ENCODE measurements around the gene DSG3. TPM values are rescaled to one million over a fixed set of nuclear protein-coding genes. Genes with fewer than 3 reads are reported as not detected.
"Not testable (repeated sequence)": the region's sequence is repeated elsewhere in the genome, so short reads cannot be mapped to it uniquely, and the experiment has no call there.

The DSG3 gene
- polyA plus RNA-seq, 1 donor (not counting 4 experiments of a cell fraction or from before 2014, with no cell fraction given): 259 TPM

- Histone ChIP-seq H3K9me3 (ENCODE audit: control insufficient read depth, low read depth, low read length) (no peaks in the 10 kb centered on the region), H3K9me1 (ENCODE audit: control insufficient read depth, extremely low read depth, insufficient read depth, low read length) (no peaks in the 10 kb centered on the region), H2AFZ (ENCODE audit: control insufficient read depth, low read length) (no peak overlapping the region), H3K4me3 (ENCODE audit: control insufficient read depth in 2 of 3, extremely low read depth in 1 of 3, insufficient read depth in 2 of 3, low read depth in 1 of 3, low read length in 3 of 3) (no peak overlapping the region), H3K79me2 (ENCODE audit: control insufficient read depth, insufficient read depth, low read length) (peaks cover 1% of the 10 kb centered on the region), H3K4me2 (ENCODE audit: control insufficient read depth, extremely low read depth, insufficient read depth, low read depth, low read length) (no peak overlapping the region), H3K9ac (ENCODE audit: control insufficient read depth, extremely low read depth, insufficient read depth, low read length) (no peak overlapping the region), H3K4me1 (ENCODE audit: control insufficient read depth, extremely low read depth, insufficient read depth, low read length) (peaks cover 26% of the 10 kb centered on the region), H3K36me3 (ENCODE audit: control insufficient read depth in 2 of 2, extremely low read depth in 1 of 2, insufficient read depth in 2 of 2, low read length in 2 of 2) (no peaks in the 10 kb centered on the region), H4K20me1 (ENCODE audit: control insufficient read depth, extremely low read depth, insufficient read depth, low read length) (no peaks in the 10 kb centered on the region), H3K27ac (ENCODE audit: control insufficient read depth, insufficient read depth, low read length) (no peak overlapping the region), H3K27me3 (ENCODE audit: control insufficient read depth, extremely low read depth, insufficient read depth, low read length) (no peaks in the 10 kb centered on the region)
- FAIRE-seq (no peak), DNase-seq (ENCODE audit: low read depth, low spot score) (no peak)
- dilution Hi-C loops (cut with MboI; ENCODE audit: extremely low pct_ligation_motif_present, low sequenced_read_pairs): no loop called here
- TF ChIP-seq CTCF (optimal IDR thresholded peaks at IDR 0.05 in 1 of 3, IDR thresholded peaks at IDR 0.05 in 1 of 3, conservative IDR thresholded peaks at IDR 0.05 in 1 of 3; ENCODE audit: extremely low read depth in 1 of 3, insufficient read depth in 2 of 3, low read length in 3 of 3) (no peak), EZH2 (IDR thresholded peaks at IDR 0.05; ENCODE audit: low read length) (no peak)
Observed at GRCh38 chr18:31493941-31494340, 46.4 kb downstream of the DSG3 start.

GRCh38 chr18:31494705-31495244 lies 47.2 kb downstream of the DSG3 start:
- FAIRE-seq; H3K27ac ChIP-seq (ENCODE audit: control insufficient read depth, insufficient read depth, low read length); H3K79me2 ChIP-seq (ENCODE audit: control insufficient read depth, insufficient read depth, low read length); H3K4me2 ChIP-seq (ENCODE audit: control insufficient read depth, extremely low read depth, insufficient read depth, low read depth, low read length); H3K27me3 ChIP-seq (ENCODE audit: control insufficient read depth, extremely low read depth, insufficient read depth, low read length); dilution Hi-C loops (cut with MboI; ENCODE audit: extremely low pct_ligation_motif_present, low sequenced_read_pairs); H3K9ac ChIP-seq (ENCODE audit: control insufficient read depth, extremely low read depth, insufficient read depth, low read length); H3K9me1 ChIP-seq (ENCODE audit: control insufficient read depth, extremely low read depth, insufficient read depth, low read length); H3K36me3 ChIP-seq (ENCODE audit: control insufficient read depth in 2 of 2, extremely low read depth in 1 of 2, insufficient read depth in 2 of 2, low read length in 2 of 2); H3K9me3 ChIP-seq (ENCODE audit: control insufficient read depth, low read depth, low read length); DNase-seq (ENCODE audit: low read depth, low spot score); H3K4me3 ChIP-seq (ENCODE audit: control insufficient read depth in 2 of 3, extremely low read depth in 1 of 3, insufficient read depth in 2 of 3, low read depth in 1 of 3, low read length in 3 of 3); H2AFZ ChIP-seq (ENCODE audit: control insufficient read depth, low read length); H4K20me1 ChIP-seq (ENCODE audit: control insufficient read depth, extremely low read depth, insufficient read depth, low read length): not testable (repeated sequence)
- peaks cover 23% of the 10 kb centered on the region for H3K4me1 ChIP-seq (ENCODE audit: control insufficient read depth, extremely low read depth, insufficient read depth, low read length)

GRCh38 chr18:31497404-31497835 lies 49.9 kb downstream of the DSG3 start:
- Histone ChIP-seq H3K27ac (ENCODE audit: control insufficient read depth, insufficient read depth, low read length) (peak overlapping the region; percentile 49), H3K79me2 (ENCODE audit: control insufficient read depth, insufficient read depth, low read length) (peaks cover 35% of the 10 kb centered on the region), H3K4me2 (ENCODE audit: control insufficient read depth, extremely low read depth, insufficient read depth, low read depth, low read length) (peak overlapping the region; percentile 69), H3K4me1 (ENCODE audit: control insufficient read depth, extremely low read depth, insufficient read depth, low read length) (peaks cover 23% of the 10 kb centered on the region), H2AFZ (ENCODE audit: control insufficient read depth, low read length) (peak overlapping the region; percentile 58), H3K4me3 (ENCODE audit: control insufficient read depth in 2 of 3, extremely low read depth in 1 of 3, insufficient read depth in 2 of 3, low read depth in 1 of 3, low read length in 3 of 3) (peak overlapping the region; percentile 49 to 98 (median 93)), H3K27me3 (ENCODE audit: control insufficient read depth, extremely low read depth, insufficient read depth, low read length) (no peaks in the 10 kb centered on the region), H3K9me3 (ENCODE audit: control insufficient read depth, low read depth, low read length) (no peaks in the 10 kb centered on the region), H3K9ac (ENCODE audit: control insufficient read depth, extremely low read depth, insufficient read depth, low read length) (peak overlapping the region; percentile 98), H3K9me1 (ENCODE audit: control insufficient read depth, extremely low read depth, insufficient read depth, low read length) (no peaks in the 10 kb centered on the region), H4K20me1 (ENCODE audit: control insufficient read depth, extremely low read depth, insufficient read depth, low read length) (no peaks in the 10 kb centered on the region), H3K36me3 (ENCODE audit: control insufficient read depth in 2 of 2, extremely low read depth in 1 of 2, insufficient read depth in 2 of 2, low read length in 2 of 2) (peaks cover 0 to 6% of the 10 kb centered on the region in 2 experiments)
- dilution Hi-C loops (cut with MboI; ENCODE audit: extremely low pct_ligation_motif_present, low sequenced_read_pairs): no loop called here
- TF ChIP-seq CTCF (optimal IDR thresholded peaks at IDR 0.05 in 1 of 3, IDR thresholded peaks at IDR 0.05 in 1 of 3, conservative IDR thresholded peaks at IDR 0.05 in 1 of 3; ENCODE audit: extremely low read depth in 1 of 3, insufficient read depth in 2 of 3, low read length in 3 of 3): no peak
- no peak for TF ChIP-seq EZH2 (IDR thresholded peaks at IDR 0.05; ENCODE audit: low read length)
- DNase-seq (ENCODE audit: low read depth, low spot score) (no peak), FAIRE-seq (no peak)
